Measurements from ENCODE around the gene GSE1. TPM values are rescaled to one million over a fixed set of nuclear protein-coding genes. Genes with fewer than 3 reads are reported as not detected.

Gene GSE1
- total RNA-seq, 1 experiment from 2014 or later: 124 TPM

DNA sequence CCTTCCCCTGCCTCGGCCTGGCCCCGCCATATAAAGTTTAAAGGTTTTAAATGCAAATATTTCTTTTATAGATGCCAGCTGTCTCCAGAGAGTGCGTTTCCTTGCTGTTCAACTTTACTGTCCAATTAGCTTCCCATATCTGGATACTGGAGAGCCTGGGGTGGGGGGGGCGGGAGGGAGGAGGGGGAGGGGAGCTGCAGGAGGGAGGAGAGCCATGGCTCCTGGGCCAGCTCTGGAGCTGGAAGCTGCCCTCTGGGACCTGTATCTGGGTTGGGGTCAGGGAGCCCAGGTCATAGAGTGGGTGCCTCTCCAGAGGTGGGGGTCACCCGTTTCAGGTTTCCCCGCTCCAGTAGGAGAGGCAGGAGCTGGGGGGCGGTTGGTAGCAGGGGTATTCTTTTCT, 6.2 kb upstream of the GSE1 start:
- H3K9me3 Mint-ChIP-seq: no peaks in the 10 kb centered on the region
- no peaks in the 10 kb centered on the region for H3K36me3 Mint-ChIP-seq
- peaks cover 17% of the 10 kb centered on the region for H3K27me3 Mint-ChIP-seq (ENCODE audit: low read depth)
- TF ChIP-seq ELF4 (CRISPR knock-in tag; IDR thresholded peaks at IDR 0.05; ENCODE audit: low read depth): no peak
- TF ChIP-seq, protein P1, sequence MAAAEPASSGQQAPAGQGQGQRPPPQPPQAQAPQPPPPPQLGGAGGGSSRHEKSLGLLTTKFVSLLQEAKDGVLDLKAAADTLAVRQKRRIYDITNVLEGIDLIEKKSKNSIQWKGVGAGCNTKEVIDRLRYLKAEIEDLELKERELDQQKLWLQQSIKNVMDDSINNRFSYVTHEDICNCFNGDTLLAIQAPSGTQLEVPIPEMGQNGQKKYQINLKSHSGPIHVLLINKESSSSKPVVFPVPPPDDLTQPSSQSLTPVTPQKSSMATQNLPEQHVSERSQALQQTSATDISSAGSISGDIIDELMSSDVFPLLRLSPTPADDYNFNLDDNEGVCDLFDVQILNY (CRISPR knock-in tag; IDR thresholded peaks at IDR 0.05): 0 out of 2 replicates have a peak, but pooled peaks have one; percentile 20
- TF ChIP-seq, protein P2, sequence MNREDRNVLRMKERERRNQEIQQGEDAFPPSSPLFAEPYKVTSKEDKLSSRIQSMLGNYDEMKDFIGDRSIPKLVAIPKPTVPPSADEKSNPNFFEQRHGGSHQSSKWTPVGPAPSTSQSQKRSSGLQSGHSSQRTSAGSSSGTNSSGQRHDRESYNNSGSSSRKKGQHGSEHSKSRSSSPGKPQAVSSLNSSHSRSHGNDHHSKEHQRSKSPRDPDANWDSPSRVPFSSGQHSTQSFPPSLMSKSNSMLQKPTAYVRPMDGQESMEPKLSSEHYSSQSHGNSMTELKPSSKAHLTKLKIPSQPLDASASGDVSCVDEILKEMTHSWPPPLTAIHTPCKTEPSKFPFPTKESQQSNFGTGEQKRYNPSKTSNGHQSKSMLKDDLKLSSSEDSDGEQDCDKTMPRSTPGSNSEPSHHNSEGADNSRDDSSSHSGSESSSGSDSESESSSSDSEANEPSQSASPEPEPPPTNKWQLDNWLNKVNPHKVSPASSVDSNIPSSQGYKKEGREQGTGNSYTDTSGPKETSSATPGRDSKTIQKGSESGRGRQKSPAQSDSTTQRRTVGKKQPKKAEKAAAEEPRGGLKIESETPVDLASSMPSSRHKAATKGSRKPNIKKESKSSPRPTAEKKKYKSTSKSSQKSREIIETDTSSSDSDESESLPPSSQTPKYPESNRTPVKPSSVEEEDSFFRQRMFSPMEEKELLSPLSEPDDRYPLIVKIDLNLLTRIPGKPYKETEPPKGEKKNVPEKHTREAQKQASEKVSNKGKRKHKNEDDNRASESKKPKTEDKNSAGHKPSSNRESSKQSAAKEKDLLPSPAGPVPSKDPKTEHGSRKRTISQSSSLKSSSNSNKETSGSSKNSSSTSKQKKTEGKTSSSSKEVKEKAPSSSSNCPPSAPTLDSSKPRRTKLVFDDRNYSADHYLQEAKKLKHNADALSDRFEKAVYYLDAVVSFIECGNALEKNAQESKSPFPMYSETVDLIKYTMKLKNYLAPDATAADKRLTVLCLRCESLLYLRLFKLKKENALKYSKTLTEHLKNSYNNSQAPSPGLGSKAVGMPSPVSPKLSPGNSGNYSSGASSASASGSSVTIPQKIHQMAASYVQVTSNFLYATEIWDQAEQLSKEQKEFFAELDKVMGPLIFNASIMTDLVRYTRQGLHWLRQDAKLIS (CRISPR knock-in tag; IDR thresholded peaks at IDR 0.05; ENCODE audit: borderline replicate concordance): no peak
- H3K4me3 Mint-ChIP-seq: peak overlapping the region; percentile 64
- DNase-seq (ENCODE audit: low spot score) (no peak), ATAC-seq (no peak)
- H3K27ac Mint-ChIP-seq: peak overlapping the region; percentile 95
- ChIA-PET POLR2A (interaction anchor here (1.2 to 1.8 kb wide), 4 partner anchors 9 to 55 kb away, joined by 4 to 6 read pairs (median 4); no protein-coding TSS in a partner anchor), CTCF (interaction anchor here (0.6 to 3.7 kb wide), 32 partner anchors 9 to 492 kb away, joined by 3 to 49 read pairs (median 6); no protein-coding TSS in a partner anchor)
- H3K4me1 Mint-ChIP-seq: peaks cover 68% of the 10 kb centered on the region

DNA sequence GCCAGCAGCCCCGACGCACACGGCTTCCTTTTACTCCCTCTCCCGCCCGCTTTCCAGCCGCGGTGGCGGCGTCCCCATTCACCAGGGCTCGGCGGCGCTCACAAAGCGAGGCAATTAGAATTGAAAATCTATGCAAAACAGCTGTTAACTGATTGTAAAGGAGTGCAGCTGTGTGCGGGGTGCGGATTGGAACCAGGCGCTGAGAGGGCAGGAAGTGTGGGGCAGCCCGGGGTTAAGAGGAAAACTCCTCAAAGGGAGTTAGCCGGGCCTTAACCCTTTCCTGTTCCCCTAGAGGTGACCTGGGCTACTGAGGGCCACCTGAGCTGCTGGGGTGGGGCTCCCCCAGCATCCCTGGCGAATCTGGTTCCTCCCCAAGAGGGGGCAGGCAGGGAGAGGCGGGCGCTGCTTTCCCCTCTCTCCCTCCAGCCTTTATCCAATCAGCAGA, 5.8 kb upstream of the GSE1 start:
- ChIA-PET CTCF (interaction anchor here (0.6 to 3.7 kb wide), 31 partner anchors 9 to 492 kb away, joined by 3 to 49 read pairs (median 6); no protein-coding TSS in a partner anchor), POLR2A (interaction anchor here (1.2 to 1.5 kb wide), 3 partner anchors 44 to 56 kb away, joined by 4 to 6 read pairs (median 4); no protein-coding TSS in a partner anchor)
- H3K4me3 Mint-ChIP-seq: peak overlapping the region; percentile 64
- peak; percentile 6; the same call in 1 of the 2 replicates for TF ChIP-seq ZNF423 (CRISPR knock-in tag; IDR thresholded peaks at IDR 0.05)
- TF ChIP-seq FOXJ3 (CRISPR knock-in tag; IDR thresholded peaks at IDR 0.05; ENCODE audit: borderline replicate concordance): no peak
- TF ChIP-seq EMX1 (CRISPR knock-in tag; IDR thresholded peaks at IDR 0.05): no peak
- 0 out of 2 replicates have a peak, but pooled peaks have one; percentile 55 for TF ChIP-seq KAT7 (CRISPR knock-in tag; IDR thresholded peaks at IDR 0.05; ENCODE audit: borderline replicate concordance)
- TF ChIP-seq, protein P3, sequence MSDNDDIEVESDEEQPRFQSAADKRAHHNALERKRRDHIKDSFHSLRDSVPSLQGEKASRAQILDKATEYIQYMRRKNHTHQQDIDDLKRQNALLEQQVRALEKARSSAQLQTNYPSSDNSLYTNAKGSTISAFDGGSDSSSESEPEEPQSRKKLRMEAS (CRISPR knock-in tag; IDR thresholded peaks at IDR 0.05): 0 out of 2 replicates have a peak, but pooled peaks have one; percentile 23
- peak; percentile 51; the same call in 1 of the 2 replicates for TF ChIP-seq SP1 (CRISPR knock-in tag; conservative IDR thresholded peaks at IDR 0.05)
- TF ChIP-seq FOXK1 (CRISPR knock-in tag; IDR thresholded peaks at IDR 0.05): peak; percentile 65
- TF ChIP-seq, protein P4, sequence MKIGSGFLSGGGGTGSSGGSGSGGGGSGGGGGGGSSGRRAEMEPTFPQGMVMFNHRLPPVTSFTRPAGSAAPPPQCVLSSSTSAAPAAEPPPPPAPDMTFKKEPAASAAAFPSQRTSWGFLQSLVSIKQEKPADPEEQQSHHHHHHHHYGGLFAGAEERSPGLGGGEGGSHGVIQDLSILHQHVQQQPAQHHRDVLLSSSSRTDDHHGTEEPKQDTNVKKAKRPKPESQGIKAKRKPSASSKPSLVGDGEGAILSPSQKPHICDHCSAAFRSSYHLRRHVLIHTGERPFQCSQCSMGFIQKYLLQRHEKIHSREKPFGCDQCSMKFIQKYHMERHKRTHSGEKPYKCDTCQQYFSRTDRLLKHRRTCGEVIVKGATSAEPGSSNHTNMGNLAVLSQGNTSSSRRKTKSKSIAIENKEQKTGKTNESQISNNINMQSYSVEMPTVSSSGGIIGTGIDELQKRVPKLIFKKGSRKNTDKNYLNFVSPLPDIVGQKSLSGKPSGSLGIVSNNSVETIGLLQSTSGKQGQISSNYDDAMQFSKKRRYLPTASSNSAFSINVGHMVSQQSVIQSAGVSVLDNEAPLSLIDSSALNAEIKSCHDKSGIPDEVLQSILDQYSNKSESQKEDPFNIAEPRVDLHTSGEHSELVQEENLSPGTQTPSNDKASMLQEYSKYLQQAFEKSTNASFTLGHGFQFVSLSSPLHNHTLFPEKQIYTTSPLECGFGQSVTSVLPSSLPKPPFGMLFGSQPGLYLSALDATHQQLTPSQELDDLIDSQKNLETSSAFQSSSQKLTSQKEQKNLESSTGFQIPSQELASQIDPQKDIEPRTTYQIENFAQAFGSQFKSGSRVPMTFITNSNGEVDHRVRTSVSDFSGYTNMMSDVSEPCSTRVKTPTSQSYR (CRISPR knock-in tag; IDR thresholded peaks at IDR 0.05): peak; percentile 54; the same call in 1 of the 2 replicates
- H3K27me3 Mint-ChIP-seq (ENCODE audit: low read depth): peaks cover 17% of the 10 kb centered on the region
- H3K36me3 Mint-ChIP-seq: no peaks in the 10 kb centered on the region
- DNase-seq (ENCODE audit: low spot score) (peak; percentile 75), ATAC-seq (peak; percentile 52)
- H3K27ac Mint-ChIP-seq: peak overlapping the region; percentile 95
- no peaks in the 10 kb centered on the region for H3K9me3 Mint-ChIP-seq
- H3K4me1 Mint-ChIP-seq: peaks cover 66% of the 10 kb centered on the region

DNA sequence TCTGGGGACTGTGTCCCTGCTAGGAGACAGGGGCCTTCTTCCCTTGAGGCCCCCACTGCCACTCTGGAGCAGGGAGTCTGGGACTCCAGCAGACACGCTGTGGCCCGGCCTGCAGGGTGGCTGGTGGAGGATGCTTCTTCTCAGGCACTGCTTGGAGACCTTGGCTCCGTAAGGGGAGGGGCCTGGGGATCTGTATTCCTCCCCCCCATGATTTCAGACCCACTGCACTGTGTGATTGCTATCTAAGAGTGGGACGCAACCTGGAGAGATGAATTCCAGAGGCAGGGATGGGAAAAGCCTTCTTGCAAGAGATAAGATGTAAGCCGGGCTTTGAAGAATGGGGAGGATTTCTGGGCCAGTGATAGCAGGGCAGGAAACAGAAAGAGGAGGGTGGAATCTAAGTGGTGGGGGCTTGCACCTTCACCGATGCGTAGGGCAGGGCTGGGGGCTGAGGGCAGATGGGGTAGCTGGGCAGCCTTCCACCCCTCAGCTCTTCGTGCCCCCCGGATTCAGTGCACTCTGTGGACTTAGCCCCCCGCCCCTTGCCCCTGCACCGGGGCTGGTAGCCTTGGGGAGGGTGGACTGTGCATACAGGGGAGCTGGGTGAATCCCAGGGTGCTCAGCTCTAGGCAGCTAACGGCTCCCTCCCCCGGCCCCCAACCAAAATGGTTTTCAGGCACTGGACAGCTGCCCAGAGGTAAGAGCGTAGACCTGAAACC, 5.2 kb upstream of the GSE1 start:
- H3K4me1 Mint-ChIP-seq: peaks cover 59% of the 10 kb centered on the region
- H3K9me3 Mint-ChIP-seq: no peaks in the 10 kb centered on the region
- TF ChIP-seq EMX1 (CRISPR knock-in tag; IDR thresholded peaks at IDR 0.05): no peak
- no peak for TF ChIP-seq CREB1 (CRISPR knock-in tag; IDR thresholded peaks at IDR 0.05)
- no peak for TF ChIP-seq RORB (CRISPR knock-in tag; IDR thresholded peaks at IDR 0.05)
- TF ChIP-seq, protein P3 (CRISPR knock-in tag; IDR thresholded peaks at IDR 0.05): no peak
- TF ChIP-seq, protein P5, sequence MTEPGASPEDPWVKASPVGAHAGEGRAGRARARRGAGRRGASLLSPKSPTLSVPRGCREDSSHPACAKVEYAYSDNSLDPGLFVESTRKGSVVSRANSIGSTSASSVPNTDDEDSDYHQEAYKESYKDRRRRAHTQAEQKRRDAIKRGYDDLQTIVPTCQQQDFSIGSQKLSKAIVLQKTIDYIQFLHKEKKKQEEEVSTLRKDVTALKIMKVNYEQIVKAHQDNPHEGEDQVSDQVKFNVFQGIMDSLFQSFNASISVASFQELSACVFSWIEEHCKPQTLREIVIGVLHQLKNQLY (CRISPR knock-in tag; IDR thresholded peaks at IDR 0.05): no peak
- TF ChIP-seq, protein P6, sequence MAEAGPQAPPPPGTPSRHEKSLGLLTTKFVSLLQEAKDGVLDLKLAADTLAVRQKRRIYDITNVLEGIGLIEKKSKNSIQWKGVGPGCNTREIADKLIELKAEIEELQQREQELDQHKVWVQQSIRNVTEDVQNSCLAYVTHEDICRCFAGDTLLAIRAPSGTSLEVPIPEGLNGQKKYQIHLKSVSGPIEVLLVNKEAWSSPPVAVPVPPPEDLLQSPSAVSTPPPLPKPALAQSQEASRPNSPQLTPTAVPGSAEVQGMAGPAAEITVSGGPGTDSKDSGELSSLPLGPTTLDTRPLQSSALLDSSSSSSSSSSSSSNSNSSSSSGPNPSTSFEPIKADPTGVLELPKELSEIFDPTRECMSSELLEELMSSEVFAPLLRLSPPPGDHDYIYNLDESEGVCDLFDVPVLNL (CRISPR knock-in tag; IDR thresholded peaks at IDR 0.05; ENCODE audit: borderline replicate concordance, low read depth): no peak
- TF ChIP-seq, protein P7, sequence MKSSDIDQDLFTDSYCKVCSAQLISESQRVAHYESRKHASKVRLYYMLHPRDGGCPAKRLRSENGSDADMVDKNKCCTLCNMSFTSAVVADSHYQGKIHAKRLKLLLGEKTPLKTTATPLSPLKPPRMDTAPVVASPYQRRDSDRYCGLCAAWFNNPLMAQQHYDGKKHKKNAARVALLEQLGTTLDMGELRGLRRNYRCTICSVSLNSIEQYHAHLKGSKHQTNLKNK (CRISPR knock-in tag; IDR thresholded peaks at IDR 0.05): no peak
- ChIA-PET CTCF (interaction anchor here (0.6 to 3.7 kb wide), 22 partner anchors 8 to 192 kb away, joined by 3 to 49 read pairs (median 8); no protein-coding TSS in a partner anchor), POLR2A (interaction anchor here (1.2 to 3.3 kb wide), 4 partner anchors 45 to 56 kb away, joined by 4 to 20 read pairs (median 5); no protein-coding TSS in a partner anchor)
- H3K36me3 Mint-ChIP-seq: no peaks in the 10 kb centered on the region
- H3K27ac Mint-ChIP-seq: peak overlapping the region; percentile 23; the same call in 1 of the 2 replicates
- H3K27me3 Mint-ChIP-seq (ENCODE audit: low read depth): peaks cover 17% of the 10 kb centered on the region
- ATAC-seq (no peak), DNase-seq (ENCODE audit: low spot score) (no peak)
- H3K4me3 Mint-ChIP-seq: peak overlapping the region; percentile 64
